Occipital lobe (tissue), 2 donors: Measurements from ENCODE around the gene DOCK10. TPM values are rescaled to one million over a fixed set of nuclear protein-coding genes. Genes with fewer than 3 reads are reported as not detected.

ENCODE experiments used
- DNase-seq: peaks from one replicate; lab custom pipeline; 2025; lab: John Stamatoyannopoulos, UW
- total RNA-seq: library from RNA; depleted of rRNA; stranded (reverse); fragments of >200 nt; gene quantifications from one replicate; pipeline ENCODE4 v1.2.3, GENCODE V29; 2014

DOCK10 gene
- total RNA-seq, 1 donor from 2014 or later = 8.3 TPM

DNA sequence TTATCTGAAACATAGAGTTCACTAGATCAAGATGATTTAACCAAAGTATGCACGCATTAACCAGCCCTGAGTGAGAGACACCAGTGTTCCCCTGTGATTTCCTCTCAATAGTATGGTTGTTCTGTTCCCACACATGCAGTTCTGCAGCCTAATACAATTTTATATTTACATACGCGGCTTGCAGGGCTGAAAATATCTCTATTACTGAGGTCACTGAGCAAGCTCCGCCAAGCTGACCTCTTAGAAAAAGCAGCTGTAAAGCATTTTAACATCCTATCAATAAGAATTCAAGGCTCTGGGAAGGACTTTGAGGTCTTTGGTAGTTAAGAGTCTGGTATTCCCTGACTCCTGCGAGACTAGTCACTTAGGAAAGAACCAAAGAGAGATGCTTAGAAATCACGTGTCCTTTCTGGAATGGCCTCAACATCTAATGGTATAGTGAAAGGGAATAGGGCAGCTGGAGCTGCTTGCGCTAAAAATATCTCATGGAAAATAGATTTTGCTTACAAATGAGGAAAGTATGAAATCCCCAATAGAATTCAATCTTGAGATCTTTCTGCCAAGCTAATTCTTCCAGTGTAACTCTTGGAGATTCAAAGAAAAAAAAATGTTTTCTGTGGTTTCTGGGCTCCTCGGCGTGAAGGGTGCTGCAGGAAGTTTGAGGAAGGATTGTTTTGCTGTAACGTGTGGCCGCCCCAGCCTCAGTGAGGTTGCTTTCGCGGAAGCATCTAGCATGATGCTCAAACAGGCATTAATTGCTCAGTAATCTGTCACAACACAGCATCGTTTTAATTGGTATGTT is 59.2 kb downstream of the DOCK10 start:
- no peak for DNase-seq

DNA sequence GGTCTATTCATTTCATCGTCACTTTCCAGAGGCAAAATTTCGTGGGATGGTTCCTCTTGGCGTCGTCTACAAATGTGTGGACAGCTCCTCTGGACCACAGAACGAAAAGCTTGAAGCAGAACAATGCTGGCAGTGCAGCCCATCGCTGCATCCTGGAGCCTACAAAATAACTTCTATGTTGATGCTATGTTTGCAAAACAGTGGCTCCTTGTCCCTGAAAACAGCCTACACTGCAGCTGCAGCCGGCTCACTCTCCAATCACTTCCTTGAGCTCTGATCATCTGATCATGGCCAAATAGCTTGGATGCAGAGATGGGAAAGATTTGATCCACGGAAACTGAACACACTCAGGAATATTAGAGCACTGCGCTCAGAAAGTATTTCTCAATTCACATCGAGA is 60.0 kb downstream of the DOCK10 start:
- DNase-seq = peak; percentile 63

DNA sequence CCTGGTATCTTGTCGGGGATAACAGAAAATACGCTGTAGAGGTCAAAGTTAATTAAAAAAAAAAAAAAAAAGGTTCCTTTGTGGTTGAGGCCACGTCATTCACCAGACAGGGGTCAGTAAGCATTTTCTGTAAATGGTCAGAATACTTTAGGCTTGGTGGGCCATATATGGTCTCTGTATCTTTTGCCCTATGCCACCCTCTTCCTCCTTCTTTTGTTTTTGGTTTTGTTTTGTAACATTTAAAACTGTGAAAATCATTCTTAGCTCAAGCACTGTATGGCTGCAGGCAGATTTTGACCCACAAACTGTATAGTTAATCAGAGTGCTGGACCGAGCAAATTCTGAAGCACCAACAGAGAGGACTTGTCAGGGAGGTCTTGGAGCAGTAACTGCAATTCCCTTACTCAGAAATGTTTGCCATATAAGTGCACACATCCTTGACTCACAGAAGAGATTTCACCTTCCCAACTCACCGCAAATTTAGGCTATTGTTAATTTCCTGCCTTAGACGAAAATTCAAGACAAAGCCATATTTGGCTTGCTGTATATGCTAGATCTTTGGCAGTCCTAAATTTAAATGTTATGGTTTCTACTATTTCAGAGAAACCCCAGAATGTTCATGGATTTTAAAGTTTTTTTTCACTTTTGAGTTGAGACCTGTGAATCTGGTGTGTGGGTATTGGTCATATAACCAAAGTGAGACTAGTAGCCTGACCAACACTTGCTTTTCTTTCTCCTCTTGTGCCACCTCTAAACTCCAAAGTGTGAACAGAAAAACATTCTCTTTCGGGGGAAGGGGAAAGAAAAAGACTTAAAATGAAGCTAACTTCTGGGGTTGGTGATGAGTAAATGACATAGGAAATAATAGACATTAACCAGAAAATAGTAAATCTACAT is 65.4 kb downstream of the DOCK10 start:
- DNase-seq = no peak

DNA sequence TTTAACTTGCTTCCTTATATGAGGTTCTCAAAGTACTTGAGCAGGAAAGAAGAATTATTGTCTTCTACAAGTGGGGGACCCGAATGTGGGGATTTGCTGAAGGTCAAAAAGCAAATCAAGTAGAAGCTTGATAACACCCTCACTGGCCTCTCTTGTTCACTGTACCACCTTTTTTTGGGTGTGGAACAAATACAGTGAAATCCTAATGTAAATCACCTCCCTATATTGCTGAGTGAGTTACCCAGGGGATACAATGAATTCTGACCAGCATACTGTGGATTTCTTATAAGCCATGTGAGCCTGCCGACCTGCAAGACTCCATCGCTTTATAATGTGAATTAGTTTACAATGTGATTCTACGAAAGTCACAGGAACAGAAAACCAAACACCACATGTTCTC is 66.5 kb downstream of the DOCK10 start:
- DNase-seq = no peak

DNA sequence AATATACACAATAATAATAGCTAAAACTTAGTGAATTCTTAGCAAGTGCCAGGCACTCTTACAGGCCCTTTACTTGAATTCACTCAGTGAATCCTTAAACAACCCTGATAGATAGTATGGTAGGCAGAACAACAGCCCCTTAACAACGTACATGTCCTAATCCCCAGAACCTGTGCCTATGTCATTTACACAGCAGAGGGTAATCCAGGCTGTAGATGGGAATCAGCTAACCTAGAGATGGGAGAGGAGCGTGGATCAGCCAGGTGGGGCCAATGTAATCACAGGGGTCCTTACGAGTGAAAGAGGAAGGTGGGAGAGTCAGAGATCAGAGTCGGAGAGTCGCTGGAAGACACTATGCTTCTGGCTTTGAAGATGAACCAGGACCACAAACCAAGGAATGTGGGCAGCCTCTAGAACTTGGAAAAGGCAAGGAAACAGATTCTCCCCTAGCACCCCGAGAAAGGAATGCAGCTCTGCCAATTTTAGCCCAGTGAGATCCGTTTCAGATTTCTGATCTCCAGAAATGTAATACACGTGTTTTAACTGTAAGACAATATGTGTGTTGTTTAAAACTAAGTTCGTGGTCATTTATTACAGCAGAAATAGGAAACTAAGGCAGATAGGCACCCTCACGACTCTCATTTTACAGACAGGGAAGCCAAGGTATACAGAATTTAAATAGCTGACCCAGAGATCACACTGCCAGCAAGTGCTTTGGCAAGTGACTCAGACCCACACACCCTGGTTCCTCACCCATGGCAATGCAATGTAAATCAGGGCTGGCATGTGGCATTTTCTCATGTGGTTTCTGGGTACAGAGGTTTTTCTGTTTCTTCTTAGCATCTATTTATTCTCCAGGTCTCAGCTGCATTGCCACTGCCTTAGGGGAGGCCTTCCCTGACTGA is 68.9 kb downstream of the DOCK10 start:
- no peak for DNase-seq

DNA sequence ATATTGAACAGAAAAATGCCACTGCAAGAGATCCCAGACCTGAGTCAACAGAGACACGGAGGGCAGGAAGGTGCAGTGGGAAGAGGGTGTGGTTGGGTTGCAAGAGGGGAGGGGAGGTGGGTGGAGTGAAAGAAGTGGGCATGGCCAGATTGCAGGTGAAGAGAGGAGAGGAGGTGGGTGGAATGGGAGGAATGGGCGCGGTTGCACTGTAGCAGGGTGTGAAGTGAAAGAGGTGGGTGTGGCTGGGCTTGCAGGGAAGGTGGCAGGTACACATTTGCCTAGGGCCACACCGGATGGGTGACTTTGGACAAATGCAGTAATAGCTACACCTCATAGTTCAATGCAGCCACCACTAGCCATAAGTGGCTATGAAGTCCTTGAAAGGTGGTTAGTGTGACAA is 71.1 kb downstream of the DOCK10 start:
- no peak for DNase-seq

DNA sequence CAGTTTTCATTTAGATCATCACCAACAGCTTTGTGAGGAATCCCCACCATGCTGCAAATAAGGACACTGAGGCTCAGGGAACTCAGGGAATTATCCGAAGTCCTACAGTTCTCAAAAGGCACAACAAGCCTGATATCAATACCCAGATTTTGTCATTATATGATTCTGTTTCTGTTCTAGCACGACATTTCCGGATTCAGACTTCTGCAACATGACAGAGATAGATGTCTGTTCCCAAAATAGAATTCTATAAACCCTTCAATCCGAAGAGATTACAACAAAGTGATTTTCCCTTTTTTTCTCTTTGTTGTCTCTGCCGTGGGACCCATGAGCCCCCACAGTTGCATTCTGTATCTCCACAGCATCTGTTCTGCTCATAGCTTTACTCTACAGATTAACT is 72.0 kb downstream of the DOCK10 start:
- DNase-seq = no peak

DNA sequence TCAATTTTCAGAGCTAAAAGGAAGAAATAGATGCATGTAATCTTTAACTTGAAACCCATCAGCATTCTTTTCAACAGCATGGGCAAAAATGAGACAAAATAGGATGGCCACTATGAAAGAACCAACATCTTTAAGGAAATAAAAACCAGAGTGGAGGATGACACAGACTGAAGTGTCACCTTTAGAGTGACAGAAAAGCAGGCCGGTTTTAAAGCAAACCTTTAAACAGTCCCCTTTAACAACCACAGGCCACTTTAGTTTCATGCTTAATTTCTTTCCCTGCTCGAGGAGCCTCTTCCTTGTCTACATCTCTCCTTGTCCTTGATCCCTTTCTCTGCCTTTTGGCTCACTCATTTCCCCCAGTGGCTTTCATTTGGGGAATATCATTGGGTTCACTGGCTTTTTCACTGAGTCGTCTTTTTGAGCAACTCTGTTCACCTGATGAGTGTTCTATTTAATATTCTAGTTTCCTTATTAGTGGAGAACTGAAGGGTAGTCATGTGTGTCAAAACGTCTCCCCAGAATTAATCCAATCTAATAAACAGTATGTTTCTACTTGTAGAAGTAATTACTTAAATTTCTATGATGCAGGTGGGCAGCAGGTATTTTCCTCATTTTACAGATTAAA is 72.5 kb downstream of the DOCK10 start:
- DNase-seq = no peak

DNA sequence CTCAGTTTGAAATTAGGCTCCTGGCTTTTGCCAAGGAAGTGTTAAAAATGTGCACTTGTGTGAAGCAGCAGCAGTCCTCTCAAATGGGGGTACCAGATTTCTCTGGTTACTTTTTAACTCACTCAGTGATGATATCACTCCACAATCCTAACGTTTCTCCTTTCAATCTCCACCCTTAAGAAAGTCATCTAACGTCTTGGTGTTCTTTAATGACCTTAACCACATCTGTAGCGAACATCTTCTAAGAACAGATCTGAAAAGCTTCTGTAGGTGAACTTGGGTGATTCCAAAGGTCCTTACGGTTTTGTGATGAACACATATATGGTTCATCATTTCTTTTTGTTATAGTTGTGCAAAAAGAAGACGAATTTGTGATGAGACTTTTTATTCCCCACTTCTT is 73.2 kb downstream of the DOCK10 start:
- no peak for DNase-seq

DNA sequence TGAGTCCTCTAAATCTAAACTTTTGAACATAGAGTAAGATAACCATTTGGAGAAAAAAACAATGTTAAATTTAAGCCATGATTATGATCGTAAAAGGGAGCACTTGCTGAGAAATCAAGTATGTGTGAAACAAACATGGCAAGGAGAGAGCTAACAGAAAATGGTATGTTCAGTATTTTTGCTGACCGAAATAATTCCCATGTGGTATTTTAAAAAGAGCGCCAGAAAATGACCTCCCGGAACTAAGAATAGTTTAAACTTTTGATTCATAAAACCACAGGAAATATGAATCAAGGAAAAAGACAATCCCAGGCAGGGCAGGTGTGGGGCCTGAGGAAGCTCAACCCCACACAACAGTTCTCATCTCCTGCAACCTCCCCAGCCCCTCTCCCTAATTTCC is 74.2 kb downstream of the DOCK10 start:
- no peak for DNase-seq

DNA sequence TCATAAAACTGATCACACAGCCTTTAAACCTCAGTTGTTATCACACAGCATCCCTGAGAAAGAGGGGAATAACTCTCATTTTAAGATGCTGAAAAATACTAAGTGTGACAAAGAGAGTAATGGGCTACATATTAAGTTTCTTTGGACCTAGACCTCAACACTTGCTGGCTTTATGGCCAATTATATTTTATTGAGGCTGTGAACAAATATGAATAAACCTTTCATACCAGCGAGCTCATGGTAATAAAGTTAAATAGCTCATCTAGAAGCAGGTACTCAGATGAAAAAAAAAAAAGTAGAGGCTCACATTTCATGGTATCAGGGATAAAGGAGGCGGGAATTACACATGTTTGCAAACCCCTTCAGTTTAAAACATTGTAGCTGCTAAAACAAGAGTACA is 75.7 kb downstream of the DOCK10 start:
- DNase-seq = no peak

DNA sequence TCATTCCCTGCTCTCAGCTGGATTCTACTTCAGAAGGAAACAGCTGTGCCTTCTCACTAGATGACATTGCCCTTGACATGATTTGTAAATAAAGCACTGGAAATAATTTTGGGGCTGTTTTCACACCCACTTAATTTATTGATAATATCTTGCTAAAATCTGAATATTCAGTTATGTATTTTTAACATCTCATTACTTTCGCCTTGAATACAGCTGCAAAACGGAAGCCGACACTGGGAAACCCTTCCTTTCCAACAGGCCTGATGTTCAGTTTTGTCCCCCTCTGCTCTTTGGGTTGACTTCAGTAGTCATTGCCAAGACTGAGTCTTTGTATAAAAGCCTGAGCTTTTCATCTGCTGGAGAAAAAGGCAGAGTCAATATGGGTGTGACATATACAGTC is 82.7 kb downstream of the DOCK10 start:
- no peak for DNase-seq

DNA sequence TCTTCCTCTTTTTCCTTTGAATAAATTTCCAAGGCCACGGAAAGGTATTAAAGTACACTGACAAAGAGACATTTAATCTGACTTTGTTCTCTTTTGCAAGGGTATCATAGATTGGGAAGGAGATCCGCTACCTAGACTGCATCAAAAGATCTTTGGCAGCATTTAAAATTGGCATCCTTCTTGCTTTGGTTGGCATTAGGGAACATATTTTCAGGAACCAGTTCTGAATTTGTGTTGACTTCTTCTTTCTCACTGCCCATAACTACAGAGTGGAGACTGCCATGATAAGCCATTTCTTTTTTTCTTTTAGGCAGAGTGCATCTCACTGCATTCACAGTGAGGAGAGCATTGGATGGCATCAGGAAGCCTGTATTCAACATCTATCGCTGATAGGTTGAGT is 83.4 kb downstream of the DOCK10 start:
- no peak for DNase-seq

DNA sequence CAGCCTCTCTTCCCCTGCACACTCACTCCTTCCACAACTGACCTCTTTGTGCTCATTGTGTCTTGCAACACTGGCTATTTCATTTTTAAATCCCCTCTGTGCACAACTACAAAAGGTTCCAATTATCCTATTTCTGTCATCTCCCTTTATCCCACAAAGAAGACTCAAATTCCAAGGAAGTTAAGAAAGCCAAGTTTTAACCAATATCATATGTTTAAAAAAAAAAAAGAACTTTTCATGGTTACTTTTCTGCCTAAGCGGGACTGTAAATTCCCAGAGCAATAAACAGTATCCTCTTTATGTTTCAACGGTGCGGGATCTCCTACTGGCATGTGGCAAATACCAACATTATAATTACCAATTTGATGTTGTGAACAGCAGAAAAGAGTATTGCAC is 83.8 kb downstream of the DOCK10 start:
- DNase-seq = no peak

DNA sequence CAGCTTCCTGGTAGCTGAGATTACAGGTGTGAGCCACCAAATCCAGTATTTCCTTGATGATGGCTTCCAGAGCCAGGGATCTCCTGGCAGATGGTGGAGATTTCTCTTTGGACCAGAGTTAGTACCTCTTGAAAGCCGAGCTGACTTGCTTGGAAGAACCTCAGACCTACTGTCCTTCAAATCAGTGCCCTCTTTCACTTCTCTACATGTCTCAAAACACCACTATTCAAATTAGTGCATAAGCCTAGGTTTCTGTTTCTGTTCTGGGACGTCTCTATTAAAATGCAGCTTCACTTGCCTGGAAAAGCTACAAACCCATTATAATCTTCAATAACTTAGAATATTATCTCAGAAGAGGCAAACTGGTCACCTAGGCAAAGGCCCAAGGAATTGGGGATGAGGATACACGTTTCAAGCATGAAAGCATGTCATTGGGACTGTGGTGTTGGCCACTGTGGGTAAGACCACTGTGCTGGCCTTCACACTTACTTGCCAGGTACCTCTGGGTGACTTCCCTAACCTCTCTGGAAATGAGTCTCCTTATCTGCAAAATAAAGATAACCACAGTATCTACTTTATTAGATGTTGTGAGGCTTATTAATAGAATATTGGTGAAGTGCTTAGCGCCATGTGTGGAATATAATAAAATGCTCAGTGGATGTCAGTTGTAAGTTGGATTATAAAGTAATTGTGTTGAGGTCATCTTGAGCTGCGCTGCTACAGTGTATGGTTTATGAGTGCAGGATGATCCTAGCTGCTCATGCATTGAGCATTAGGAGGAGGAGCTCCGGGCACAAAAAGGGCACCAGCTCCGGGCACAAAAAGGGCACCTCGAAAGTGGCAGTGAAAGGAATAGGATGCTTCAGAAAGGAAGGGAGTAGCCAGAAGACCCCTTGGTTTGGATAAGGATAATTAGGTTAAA is 84.5 kb downstream of the DOCK10 start:
- no peak for DNase-seq

DNA sequence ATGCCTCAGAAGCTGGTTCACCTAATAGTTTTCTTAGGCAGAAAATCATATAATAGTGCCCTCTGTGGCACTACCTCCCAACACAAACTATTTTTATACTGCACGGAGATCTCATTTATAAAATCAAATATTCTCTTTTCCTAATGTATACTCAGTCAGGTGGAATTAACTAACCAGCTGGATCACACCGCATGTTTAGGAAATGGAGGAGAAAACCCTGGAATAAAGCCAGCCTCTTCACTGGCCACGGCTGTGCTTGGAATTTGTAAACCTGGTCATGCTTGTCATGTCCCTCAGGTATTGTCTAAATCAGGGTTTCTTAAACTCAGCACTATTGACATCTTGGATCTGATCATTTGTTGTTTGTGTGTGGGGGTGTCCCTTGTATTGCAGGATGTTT is 85.6 kb downstream of the DOCK10 start:
- DNase-seq = no peak

DNA sequence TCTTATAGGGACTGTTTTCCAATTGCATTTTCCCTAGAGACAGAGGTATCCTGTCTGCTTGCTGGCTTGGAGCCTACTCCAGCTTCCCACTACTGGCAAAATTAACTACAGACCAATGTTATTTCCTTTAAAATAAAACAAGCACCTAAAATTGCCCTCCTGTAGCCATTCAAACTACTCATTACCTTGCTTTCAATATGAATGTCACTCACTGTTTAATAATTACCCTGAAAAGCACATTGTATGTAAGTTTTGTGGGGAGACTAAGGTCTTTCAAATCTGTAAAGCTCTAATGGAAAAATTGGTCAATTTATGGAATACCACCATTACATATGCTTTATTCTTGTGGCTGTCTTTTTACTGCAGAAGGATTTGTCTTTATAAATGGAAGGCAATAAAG is 87.3 kb downstream of the DOCK10 start:
- DNase-seq = no peak

DNA sequence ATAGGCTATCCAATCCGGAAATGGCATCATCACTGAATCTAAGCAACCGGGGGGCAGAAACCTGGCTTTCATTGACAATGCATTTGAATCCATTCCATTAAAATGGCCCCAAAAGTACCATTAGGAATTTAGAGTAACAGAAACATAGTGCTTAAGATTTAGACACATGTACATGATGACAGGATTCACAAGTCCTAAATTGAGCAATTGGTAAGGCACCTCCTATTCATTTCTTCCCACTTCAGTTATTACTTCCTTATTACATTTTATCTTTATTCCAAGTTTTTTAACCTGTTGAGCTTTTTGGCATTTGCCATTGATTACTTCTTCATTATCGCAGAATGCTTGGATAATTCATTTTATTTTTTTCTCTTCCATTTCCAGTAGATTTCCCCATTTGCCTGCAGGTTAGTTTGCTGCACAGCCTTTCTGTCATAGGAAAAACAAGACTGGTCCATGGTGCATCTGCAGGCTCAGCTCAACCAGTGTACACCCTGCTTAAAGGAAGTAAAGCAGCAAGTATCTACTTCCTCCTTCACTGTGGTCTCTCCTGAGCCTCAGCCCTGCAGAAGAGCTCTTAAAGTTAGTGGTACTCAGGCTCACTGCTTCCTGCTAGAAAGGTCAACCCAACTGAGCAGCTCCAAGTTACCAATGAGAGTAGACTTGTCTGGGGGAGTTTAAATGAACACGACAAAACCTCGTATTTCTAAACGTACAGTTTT is 89.2 kb downstream of the DOCK10 start:
- no peak for DNase-seq

DNA sequence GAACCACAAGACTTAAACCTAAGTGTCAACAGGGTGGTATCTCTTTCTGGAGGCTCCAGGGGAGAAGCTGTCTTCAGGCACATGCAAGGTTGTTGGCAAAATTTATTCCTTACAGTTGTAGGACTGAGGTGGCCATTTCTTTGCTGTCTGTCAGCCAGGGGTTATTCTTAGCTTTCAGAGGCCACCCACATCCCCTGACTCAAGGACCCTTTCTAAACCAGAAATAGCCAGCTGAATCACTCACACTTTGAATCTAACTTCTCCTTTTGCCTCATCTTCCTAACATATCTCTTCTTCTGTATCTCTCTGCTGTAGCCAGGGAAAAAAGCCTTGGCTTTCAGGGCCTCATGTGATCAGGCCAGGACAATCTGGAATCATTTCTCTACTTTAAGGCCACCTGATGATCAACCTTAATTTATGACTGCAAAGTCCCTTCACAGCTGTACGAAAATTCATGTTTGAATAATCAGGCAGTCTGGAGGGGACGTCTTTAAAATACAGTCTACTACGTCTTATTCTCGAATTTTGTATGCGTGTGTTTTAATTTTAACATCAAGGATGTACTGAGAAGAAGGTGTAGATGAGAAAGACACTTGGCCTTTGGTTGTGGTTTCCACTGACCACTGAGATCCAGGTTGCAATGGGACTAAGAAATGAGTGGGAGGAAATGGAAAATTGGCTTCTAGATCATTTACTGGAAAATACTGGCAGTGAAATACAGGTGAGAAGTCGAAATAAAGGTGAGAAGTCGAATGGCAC is 90.4 kb downstream of the DOCK10 start:
- no peak for DNase-seq
